ENCODE data around the gene MLLT3.

GRCh38 chr9:20671635-20672034 is 49.3 kb upstream of the MLLT3 start:
- no peak for TF ChIP-seq SIN3A (IDR thresholded peaks at IDR 0.05; ENCODE audit: borderline replicate concordance, insufficient read depth, low read length)
- TF ChIP-seq REST (IDR thresholded peaks at IDR 0.05; ENCODE audit: insufficient read depth in 1 of 2, low read depth in 2 of 2, low read length in 2 of 2) = no peak

All from PFSK-1 (cell line).